WTC11 (cell line): Measurements from ENCODE around the gene MRS2. TPM values are rescaled to one million over a fixed set of nuclear protein-coding genes. Genes with fewer than 3 reads are reported as not detected.

Experiments
- ATAC-seq: fragments of 200-7000 bp; cut with Tn5 transposase; 2 replicates; pipeline ENCODE4 v1.10.0; 2021; ENCODE audit warnings: mild to moderate bottlenecking, moderate library complexity
- CTCF ChIA-PET: fragments of 300-600 bp; sonication (Branson Sonifier 250); formaldehyde crosslinking; loops from one replicate; lab custom pipeline; 2021; ENCODE audit warnings: antibody characterized with exemption; lab: Charles Lee
- POLR2A ChIA-PET: fragments of 350-600 bp; sonication (Branson Sonifier 250); formaldehyde crosslinking; loops from one replicate; lab custom pipeline; 2021; ENCODE audit warnings: antibody characterized with exemption; lab: Charles Lee
- DNase-seq: peaks from one replicate; pipeline ENCODE4 v3.0.0; 2021; ENCODE audit warnings: low spot score
- H3K27ac Mint-ChIP-seq: 2 replicates; pipeline ENCODE4 v1.8.0; 2021; ENCODE audit warnings: mixed read lengths
- H3K27me3 Mint-ChIP-seq: 2 replicates; pipeline ENCODE4 v1.8.0; 2021; ENCODE audit warnings: low read depth, mild to moderate bottlenecking, moderate library complexity, mixed read lengths
- H3K36me3 Mint-ChIP-seq: 2 replicates; pipeline ENCODE4 v1.8.0; 2021; ENCODE audit warnings: mixed read lengths
- H3K4me1 Mint-ChIP-seq: 2 replicates; pipeline ENCODE4 v1.8.0; 2022; ENCODE audit warnings: mixed read lengths
- H3K4me3 Mint-ChIP-seq: 2 replicates; pipeline ENCODE4 v1.8.0; 2021; ENCODE audit warnings: mild to moderate bottlenecking, moderate library complexity, mixed read lengths
- H3K9me3 Mint-ChIP-seq: 2 replicates; pipeline ENCODE4 v1.8.0; 2021; ENCODE audit warnings: mixed read lengths
- ATF1 ChIP-seq: sonication (generic); formaldehyde crosslinking; IDR thresholded peaks from 2 replicates; pipeline ENCODE4 v1.8.1; 2023; ENCODE audit warnings: mild to moderate bottlenecking, moderate library complexity, missing genetic modification reagents
- CBFB ChIP-seq: sonication (generic); formaldehyde crosslinking; IDR thresholded peaks from 2 replicates; pipeline ENCODE4 v1.8.1; 2022; ENCODE audit warnings: mild to moderate bottlenecking, low read depth, missing genetic modification reagents
- CREM ChIP-seq: sonication (generic); formaldehyde crosslinking; IDR thresholded peaks from 2 replicates; pipeline ENCODE4 v1.8.1; 2022; ENCODE audit warnings: mild to moderate bottlenecking, missing genetic modification reagents, moderate library complexity
- ETV6 ChIP-seq: sonication (generic); formaldehyde crosslinking; IDR thresholded peaks from 2 replicates; pipeline ENCODE4 v1.8.1; 2022; ENCODE audit warnings: mild to moderate bottlenecking, missing genetic modification reagents
- FOXP1 ChIP-seq: sonication (generic); formaldehyde crosslinking; IDR thresholded peaks from 2 replicates; pipeline ENCODE4 v1.8.0; 2022; ENCODE audit warnings: missing genetic modification reagents, mild to moderate bottlenecking, moderate library complexity, borderline replicate concordance
- GABPB1 ChIP-seq: sonication (generic); formaldehyde crosslinking; IDR thresholded peaks from 2 replicates; pipeline ENCODE4 v1.8.1; 2023; ENCODE audit warnings: mild to moderate bottlenecking, missing genetic modification reagents
- IRF2 ChIP-seq: sonication (generic); formaldehyde crosslinking; IDR thresholded peaks from 2 replicates; pipeline ENCODE4 v1.8.0; 2022; ENCODE audit warnings: low read depth, missing genetic modification reagents, borderline replicate concordance
- MAX ChIP-seq: sonication (generic); formaldehyde crosslinking; IDR thresholded peaks from 2 replicates; pipeline ENCODE4 v1.8.0; 2022; ENCODE audit warnings: mild to moderate bottlenecking, missing genetic modification reagents
- MLX ChIP-seq: sonication (generic); formaldehyde crosslinking; IDR thresholded peaks from 2 replicates; pipeline ENCODE4 v1.8.1; 2023; ENCODE audit warnings: mild to moderate bottlenecking, missing genetic modification reagents, moderate library complexity
- MYBL2 ChIP-seq: sonication (generic); formaldehyde crosslinking; IDR thresholded peaks from 2 replicates; pipeline ENCODE4 v1.8.1; 2023; ENCODE audit warnings: mild to moderate bottlenecking, moderate library complexity, missing genetic modification reagents
- NR3C1 ChIP-seq: sonication (generic); formaldehyde crosslinking; conservative IDR thresholded peaks from 2 replicates; pipeline ENCODE4 v1.8.1; 2023; ENCODE audit warnings: low read depth, mild to moderate bottlenecking, missing genetic modification reagents
- PRDM15 ChIP-seq: sonication (generic); formaldehyde crosslinking; IDR thresholded peaks from 2 replicates; pipeline ENCODE4 v1.8.0; 2022; ENCODE audit warnings: missing genetic modification reagents
- SP1 ChIP-seq: sonication (generic); formaldehyde crosslinking; conservative IDR thresholded peaks from 2 replicates; pipeline ENCODE4 v1.8.1; 2022; ENCODE audit warnings: missing genetic modification reagents
- ZBTB21 ChIP-seq: sonication (generic); formaldehyde crosslinking; IDR thresholded peaks from 2 replicates; pipeline ENCODE4 v1.8.1; 2023; ENCODE audit warnings: mild to moderate bottlenecking, missing genetic modification reagents, borderline replicate concordance
- ZNF281 ChIP-seq: sonication (generic); formaldehyde crosslinking; IDR thresholded peaks from 2 replicates; pipeline ENCODE4 v1.8.0; 2023; ENCODE audit warnings: mild to moderate bottlenecking, missing genetic modification reagents
- ZNF396 ChIP-seq: fragments of 250-450 bp; sonication (Bioruptor Pico); IDR thresholded peaks from 2 replicates; pipeline ENCODE4 v1.8.0; 2021; ENCODE audit warnings: mild to moderate bottlenecking, moderate library complexity, borderline replicate concordance
- total RNA-seq: library from RNA; stranded (reverse); gene quantifications from 3 replicates; pipeline ENCODE4 v1.2.3, GENCODE V29; 2021
- TF ChIP-seq, protein P1 (sequence below): sonication (generic); formaldehyde crosslinking; IDR thresholded peaks from 2 replicates; pipeline ENCODE4 v1.8.1; 2023; ENCODE audit warnings: mild to moderate bottlenecking, moderate library complexity, missing genetic modification reagents
- TF ChIP-seq, protein P2 (sequence below): sonication (generic); formaldehyde crosslinking; IDR thresholded peaks from 2 replicates; pipeline ENCODE4 v1.8.0; 2022; ENCODE audit warnings: mild to moderate bottlenecking, missing genetic modification reagents
- TF ChIP-seq, protein P3 (sequence below): sonication (generic); formaldehyde crosslinking; IDR thresholded peaks from 2 replicates; pipeline ENCODE4 v1.8.1; 2023; ENCODE audit warnings: mild to moderate bottlenecking, missing genetic modification reagents

Gene MRS2
- total RNA-seq, 1 experiment from 2014 or later, result 91.6 TPM

DNA sequence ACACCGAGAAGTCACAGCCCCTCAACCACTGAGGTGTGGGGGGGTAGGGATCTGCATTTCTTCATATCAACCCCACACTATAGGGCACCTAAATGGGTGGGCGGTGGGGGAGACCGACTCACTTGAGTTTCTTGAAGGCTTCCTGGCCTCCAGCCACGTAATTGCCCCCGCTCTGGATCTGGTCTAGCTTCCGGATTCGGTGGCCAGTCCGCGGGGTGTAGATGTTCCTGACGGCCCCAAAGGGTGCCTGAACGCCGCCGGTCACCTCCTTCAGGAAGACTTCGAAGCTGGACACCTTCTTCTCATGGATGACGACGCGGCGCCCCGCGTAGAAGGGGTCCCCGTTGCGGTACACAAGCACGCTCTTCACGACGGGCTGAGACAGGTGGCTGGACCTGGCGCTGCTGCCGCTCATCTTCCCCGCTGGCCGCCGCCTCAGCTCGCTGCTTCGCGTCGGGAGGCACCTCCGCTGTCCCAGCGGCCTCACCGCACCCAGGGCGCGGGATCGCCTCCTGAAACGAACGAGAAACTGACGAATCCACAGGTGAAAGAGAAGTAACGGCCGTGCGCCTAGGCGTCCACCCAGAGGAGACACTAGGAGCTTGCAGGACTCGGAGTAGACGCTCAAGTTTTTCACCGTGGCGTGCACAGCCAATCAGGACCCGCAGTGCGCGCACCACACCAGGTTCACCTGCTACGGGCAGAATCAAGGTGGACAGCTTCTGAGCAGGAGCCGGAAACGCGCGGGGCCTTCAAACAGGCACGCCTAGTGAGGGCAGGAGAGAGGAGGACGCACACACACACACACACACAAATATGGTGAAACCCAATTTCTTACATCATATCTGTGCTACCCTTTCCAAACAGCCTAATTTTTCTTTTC is 45.2 kb upstream of the MRS2 start, which contains the start of gene DCDC2:
Gene DCDC2, minus strand, starts transcription at position 724 of the 883 bp plus-strand sequence. Its CDS starts 309 bp downstream, at position 415.
- H3K4me1 Mint-ChIP-seq, result peaks cover 19% of the 10 kb centered on the region
- ChIA-PET POLR2A (no interaction called here), CTCF (interaction anchor here (0.6 to 1.8 kb wide), 10 partner anchors 9 to 100 kb away, joined by 3 to 15 read pairs (median 4); no protein-coding TSS in a partner anchor)
- H3K27me3 Mint-ChIP-seq, result peaks cover 47% of the 10 kb centered on the region
- DNase-seq (peak; percentile 66), ATAC-seq (peak; percentile 68)
- no peaks in the 10 kb centered on the region for H3K9me3 Mint-ChIP-seq
- H3K27ac Mint-ChIP-seq, result no peak within 1 kb of the TSS
- H3K36me3 Mint-ChIP-seq, result no peaks in the 10 kb centered on the region
- peak within 1 kb of the TSS; percentile 87 for H3K4me3 Mint-ChIP-seq
- TF ChIP-seq FOXP1 (CRISPR knock-in tag) (no peak; the same call in 1 of the 2 replicates), MAX (CRISPR knock-in tag) (peak; percentile 77), MYBL2 (CRISPR knock-in tag) (0 out of 2 replicates have a peak, but pooled peaks have one; percentile 12), GABPB1 (CRISPR knock-in tag) (peak; percentile 83), ATF1 (CRISPR knock-in tag) (no peak), PRDM15 (CRISPR knock-in tag) (no peak), ETV6 (CRISPR knock-in tag) (peak; percentile 77), CBFB (CRISPR knock-in tag) (0 out of 2 replicates have a peak, but pooled peaks have one; percentile 58), NR3C1 (no peak), MLX (CRISPR knock-in tag) (no peak), IRF2 (CRISPR knock-in tag) (no peak), SP1 (CRISPR knock-in tag) (peak; percentile 42; the same call in 1 of the 2 replicates), ZBTB21 (CRISPR knock-in tag) (no peak), ZNF281 (no peak), ZNF396 (CRISPR knock-in tag) (no peak), CREM (CRISPR knock-in tag) (0 out of 2 replicates have a peak, but pooled peaks have one; percentile 51)
- TF ChIP-seq, protein P1, sequence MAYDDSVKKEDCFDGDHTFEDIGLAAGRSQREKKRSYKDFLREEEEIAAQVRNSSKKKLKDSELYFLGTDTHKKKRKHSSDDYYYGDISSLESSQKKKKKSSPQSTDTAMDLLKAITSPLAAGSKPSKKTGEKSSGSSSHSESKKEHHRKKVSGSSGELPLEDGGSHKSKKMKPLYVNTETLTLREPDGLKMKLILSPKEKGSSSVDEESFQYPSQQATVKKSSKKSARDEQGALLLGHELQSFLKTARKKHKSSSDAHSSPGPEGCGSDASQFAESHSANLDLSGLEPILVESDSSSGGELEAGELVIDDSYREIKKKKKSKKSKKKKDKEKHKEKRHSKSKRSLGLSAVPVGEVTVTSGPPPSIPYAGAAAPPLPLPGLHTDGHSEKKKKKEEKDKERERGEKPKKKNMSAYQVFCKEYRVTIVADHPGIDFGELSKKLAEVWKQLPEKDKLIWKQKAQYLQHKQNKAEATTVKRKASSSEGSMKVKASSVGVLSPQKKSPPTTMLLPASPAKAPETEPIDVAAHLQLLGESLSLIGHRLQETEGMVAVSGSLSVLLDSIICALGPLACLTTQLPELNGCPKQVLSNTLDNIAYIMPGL (CRISPR knock-in tag), result peak; percentile 69; the same call in 1 of the 2 replicates
- TF ChIP-seq, protein P2, sequence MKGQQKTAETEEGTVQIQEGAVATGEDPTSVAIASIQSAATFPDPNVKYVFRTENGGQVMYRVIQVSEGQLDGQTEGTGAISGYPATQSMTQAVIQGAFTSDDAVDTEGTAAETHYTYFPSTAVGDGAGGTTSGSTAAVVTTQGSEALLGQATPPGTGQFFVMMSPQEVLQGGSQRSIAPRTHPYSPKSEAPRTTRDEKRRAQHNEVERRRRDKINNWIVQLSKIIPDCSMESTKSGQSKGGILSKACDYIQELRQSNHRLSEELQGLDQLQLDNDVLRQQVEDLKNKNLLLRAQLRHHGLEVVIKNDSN (CRISPR knock-in tag), result peak; percentile 59; the same call in 1 of the 2 replicates
- TF ChIP-seq, protein P3, sequence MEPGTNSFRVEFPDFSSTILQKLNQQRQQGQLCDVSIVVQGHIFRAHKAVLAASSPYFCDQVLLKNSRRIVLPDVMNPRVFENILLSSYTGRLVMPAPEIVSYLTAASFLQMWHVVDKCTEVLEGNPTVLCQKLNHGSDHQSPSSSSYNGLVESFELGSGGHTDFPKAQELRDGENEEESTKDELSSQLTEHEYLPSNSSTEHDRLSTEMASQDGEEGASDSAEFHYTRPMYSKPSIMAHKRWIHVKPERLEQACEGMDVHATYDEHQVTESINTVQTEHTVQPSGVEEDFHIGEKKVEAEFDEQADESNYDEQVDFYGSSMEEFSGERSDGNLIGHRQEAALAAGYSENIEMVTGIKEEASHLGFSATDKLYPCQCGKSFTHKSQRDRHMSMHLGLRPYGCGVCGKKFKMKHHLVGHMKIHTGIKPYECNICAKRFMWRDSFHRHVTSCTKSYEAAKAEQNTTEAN (CRISPR knock-in tag), result no peak
